Kidney (tissue), 14 donors: ENCODE data around the gene HEMK1. TPM values are rescaled to one million over a fixed set of nuclear protein-coding genes. Genes with fewer than 3 reads are reported as not detected.

Source experiments
- DNase-seq, 5 donors: peaks; one replicate each; pipeline ENCODE4 v3.0.0-alpha.2; 2013 to 2020
- FAIRE-seq: peaks from 2 replicates; lab custom pipeline; 2012; peaks lifted over from hg19 to GRCh38; lab: Jason Lieb, UNC
- H3K27ac ChIP-seq, 2 donors: one replicate each; pipeline ENCODE4 v1.7.0; 2013; ENCODE audit warnings: low read depth in 2 of 2, low read length in 2 of 2, inconsistent platforms in 1 of 2
- H3K27me3 ChIP-seq: one replicate; pipeline ENCODE4 v1.7.1; 2013; ENCODE audit warnings: low read length, inconsistent platforms; ENCODE audit not compliant: control insufficient read depth, insufficient read depth
- H3K36me3 ChIP-seq, 3 donors: one replicate each; pipeline versions ENCODE4 v1.7.0 to v1.7.1; 2013; ENCODE audit warnings: low read length in 3 of 3, control low read depth in 1 of 3, inconsistent platforms in 1 of 3; ENCODE audit not compliant: insufficient read depth in 3 of 3, control insufficient read depth in 2 of 3
- H3K4me1 ChIP-seq, 3 donors: one replicate each; pipeline versions ENCODE4 v1.7.0 to v1.7.1; 2013; ENCODE audit warnings: low read length in 3 of 3, inconsistent platforms in 1 of 3, low read depth in 1 of 3; ENCODE audit not compliant: control insufficient read depth in 2 of 3, insufficient read depth in 2 of 3
- H3K4me3 ChIP-seq, 3 donors: one replicate each; pipeline versions ENCODE4 v1.7.0 to v1.8.1; 2013; ENCODE audit warnings: low read length in 3 of 3, control low read depth in 1 of 3, inconsistent platforms in 1 of 3
- H3K9ac ChIP-seq, 3 donors: one replicate each; pipeline versions ENCODE4 v1.7.0 to v1.7.1; 2013; ENCODE audit warnings: low read length in 3 of 3, control low read depth in 1 of 3, inconsistent platforms in 1 of 3
- H3K9me3 ChIP-seq, 3 donors: one replicate each; pipeline versions ENCODE4 v1.7.0 to v1.7.1; 2013; ENCODE audit warnings: low read length in 3 of 3, control low read depth in 1 of 3, inconsistent platforms in 1 of 3; ENCODE audit not compliant: control insufficient read depth in 2 of 3, insufficient read depth in 1 of 3
- CTCF ChIP-seq: IDR thresholded peaks from 3 replicates; pipeline ENCODE4 v1.5.1; 2012; ENCODE audit warnings: mild to moderate bottlenecking, moderate library complexity, borderline replicate concordance; ENCODE audit not compliant: insufficient read depth; ENCODE audit errors: extremely low read depth
- intact Hi-C: fragments of 100-400 bp; cut with DNase I; formaldehyde crosslinking; loops from one replicate; pipeline ENCODE4 v1.11.1; 2022
- polyA plus RNA-seq: library from polyadenylated mRNA; stranded (reverse); fragments of 350-450 nt; fragmentation: Illumina TruSeq; extraction: RNeasy Lipid Tissue Mini Kit (QIAGEN cat#74804); gene quantifications from one replicate; pipeline ENCODE4 v1.2.3, GENCODE V29; 2014; ENCODE audit warnings: low read depth, low replicate concordance; ENCODE audit not compliant: insufficient read depth
- total RNA-seq: library from RNA; stranded (reverse); fragmentation: NEBNext Ultra II Directional; extraction: Animal tissue kit (Norgen Biotek cat#: 25700); gene quantifications from one replicate; pipeline ENCODE4 v1.2.1, GENCODE V29; 2021
- donor health status: control.
- donor health status: control.
- donor health status: control.
- donor health status: control.
- donor health status: control.
- donor health status: DM: yes; HTN: yes; CAD: no.
- donor health status: Normal renal cell carcinoma (clear cell type).

HEMK1 gene
- total and polyA plus RNA-seq, 2 donors from 2014 or later, result 25.1 to 30.3 TPM

- FAIRE-seq (no peak), DNase-seq (no peak)
- H3K36me3 ChIP-seq, result no peaks in the 10 kb centered on the region
- intact Hi-C loops, result loop anchor here (10.0 kb wide), 1 partner anchor 117 kb away; no protein-coding TSS in a partner anchor
- no peak for TF ChIP-seq CTCF
- no peaks in the 10 kb centered on the region for H3K9me3 ChIP-seq
- H3K4me3 ChIP-seq, result no peak overlapping the region
- no peaks in the 10 kb centered on the region for H3K4me1 ChIP-seq
- H3K9ac ChIP-seq, result no peak overlapping the region
- no peaks in the 10 kb centered on the region for H3K27me3 ChIP-seq
- H3K27ac ChIP-seq, result no peak overlapping the region
Observed at GRCh38 chr3:50551681-50552435, 17.5 kb upstream of the HEMK1 start.

- FAIRE-seq, result no peak
- intact Hi-C loops, result loop anchor here (10.0 kb wide), 1 partner anchor 118 kb away; no protein-coding TSS in a partner anchor
Observed at GRCh38 chr3:50552598-50552997, 16.7 kb upstream of the HEMK1 start.

GRCh38 chr3:50554553-50554952 is 14.8 kb upstream of the HEMK1 start:
- Histone ChIP-seq H3K36me3 (no peaks in the 10 kb centered on the region), H3K9ac (no peak overlapping the region), H3K4me3 (no peak overlapping the region), H3K27ac (no peak overlapping the region), H3K9me3 (no peaks in the 10 kb centered on the region), H3K4me1 (peaks cover 0 to under 1% (median 0%) of the 10 kb centered on the region in 3 donors), H3K27me3 (no peaks in the 10 kb centered on the region)
- intact Hi-C loops, result loop anchor here (10.0 kb wide), 1 partner anchor 120 kb away; no protein-coding TSS in a partner anchor
- DNase-seq (no peak), FAIRE-seq (no peak)
- TF ChIP-seq CTCF, result no peak

More at GRCh38 chr3:50552598-50552997, 16.7 kb upstream of the HEMK1 start:
- no peaks in the 10 kb centered on the region for H3K36me3 ChIP-seq
- no peaks in the 10 kb centered on the region for H3K27me3 ChIP-seq
- no peak for TF ChIP-seq CTCF
- no peak overlapping the region for H3K4me3 ChIP-seq
- no peak overlapping the region for H3K27ac ChIP-seq
- H3K9ac ChIP-seq, result no peak overlapping the region
- H3K4me1 ChIP-seq, result no peaks in the 10 kb centered on the region
- no peak for DNase-seq
- H3K9me3 ChIP-seq, result no peaks in the 10 kb centered on the region
